Natural killer cell (primary cell): ENCODE measurements around the gene STN1. TPM values are rescaled to one million over a fixed set of nuclear protein-coding genes. Genes with fewer than 3 reads are reported as not detected.

Experiments used
- ATAC-seq, 3 donors: fragments of 150-1000 bp in 2 of 3; fragments of 200-7000 bp in 1 of 3; cut with Tn5 transposase; 1 replicate in 1 of 3; 2 replicates in 2 of 3; pipeline ENCODE4 v1.10.0; 2021; ENCODE audit warnings: mild to moderate bottlenecking in 2 of 3, moderate library complexity in 2 of 3
- DNase-seq, 2 donors: peaks; one replicate each; pipeline versions ENCODE4 v3.0.0 to v3.0.0-alpha.2; 2013 to 2021; ENCODE audit warnings: mixed read lengths in 1 of 2
- H3K27ac ChIP-seq: one replicate; pipeline ENCODE4 v1.5.1; 2013; ENCODE audit warnings: mild to moderate bottlenecking, low read length
- H3K27me3 ChIP-seq: one replicate; pipeline ENCODE4 v1.6.1; 2013; ENCODE audit warnings: low read length; ENCODE audit not compliant: control insufficient read depth, insufficient read depth
- H3K36me3 ChIP-seq: one replicate; pipeline ENCODE4 v1.6.1; 2013; ENCODE audit warnings: low read length; ENCODE audit not compliant: control insufficient read depth, insufficient read depth
- H3K4me1 ChIP-seq: one replicate; pipeline ENCODE4 v1.6.1; 2013; ENCODE audit warnings: low read length; ENCODE audit not compliant: control insufficient read depth, insufficient read depth
- H3K4me3 ChIP-seq: one replicate; pipeline ENCODE4 v1.5.1; 2013; ENCODE audit warnings: low read length
- H3K9me3 ChIP-seq: one replicate; pipeline ENCODE4 v1.6.1; 2013; ENCODE audit warnings: low read length; ENCODE audit not compliant: control insufficient read depth, insufficient read depth
- H3K27ac Mint-ChIP-seq, 2 donors: one replicate each; pipeline ENCODE4 v1.8.0; 2022; ENCODE audit warnings: mild to moderate bottlenecking in 2 of 2, mixed read lengths in 2 of 2, moderate library complexity in 1 of 2
- H3K27me3 Mint-ChIP-seq, 2 donors: one replicate each; pipeline ENCODE4 v1.8.0; 2022; ENCODE audit warnings: low read depth in 2 of 2, mixed read lengths in 2 of 2
- H3K36me3 Mint-ChIP-seq: one replicate; pipeline ENCODE4 v1.8.0; 2022; ENCODE audit warnings: mixed read lengths
- H3K4me1 Mint-ChIP-seq, 2 donors: one replicate each; pipeline ENCODE4 v1.8.0; 2022; ENCODE audit warnings: mixed read lengths in 2 of 2
- H3K4me3 Mint-ChIP-seq: one replicate; pipeline ENCODE4 v1.8.0; 2022; ENCODE audit warnings: mild to moderate bottlenecking, moderate library complexity, mixed read lengths
- H3K9me3 Mint-ChIP-seq, 2 donors: one replicate each; pipeline ENCODE4 v1.8.0; 2022; ENCODE audit warnings: mixed read lengths in 2 of 2
- CTCF ChIP-seq: fragments of 200-600 bp; IDR thresholded peaks from one replicate; pipeline ENCODE4 v1.8.0; 2022; ENCODE audit warnings: antibody characterized with exemption
- WGBS: methylation state at CpG from one replicate; pipeline ENCODE4 v1.1.7; 2013; ENCODE audit warnings: missing lambda C conversion rate; ENCODE audit not compliant: insufficient coverage; 5-methylcytosine and 5-hydroxymethylcytosine counted together
- intact Hi-C: fragments of 100-400 bp; cut with micrococcal nuclease; formaldehyde crosslinking; loops from one replicate; pipeline ENCODE4 v1.14.2; 2022
- total RNA-seq, 4 donors: library from RNA; stranded (reverse); fragments of 120-200 nt in 1 of 4; gene quantifications; one replicate each; pipeline versions ENCODE4 v1.2.3 to v1.2.4, GENCODE V29; 2013 to 2022

STN1 gene
- total RNA-seq, 3 donors from 2014 or later (not counting 1 experiment from before 2014, with no cell fraction given), result 31.7 to 53.4 (median 34.0) TPM

- Histone ChIP-seq H3K4me3 (no peak overlapping the region), H3K36me3 (peaks cover 82% of the 10 kb centered on the region), H3K9me3 (no peaks in the 10 kb centered on the region), H3K27me3 (no peaks in the 10 kb centered on the region), H3K4me1 (no peaks in the 10 kb centered on the region), H3K27ac (peak overlapping the region; percentile 54)
- Mint-ChIP-seq H3K9me3 (no peaks in the 10 kb centered on the region), H3K4me3 (peak overlapping the region; percentile 60), H3K27me3 (no peaks in the 10 kb centered on the region), H3K4me1 (peaks cover 31 to 35% of the 10 kb centered on the region in 2 donors), H3K27ac (peak overlapping the region; percentile 89 to 94), H3K36me3 (peaks cover 42% of the 10 kb centered on the region)
- 22% methylated on average over 4 of the region's 4 CpGs for WGBS
- no peak for TF ChIP-seq CTCF
- DNase-seq (no peak), ATAC-seq (peak in 1 of 3 donors; percentile 57)
- intact Hi-C loops, result no loop called here
These were observed 23.5 kb downstream of the STN1 start for GRCh38 chr10:103894441-103894864.

GRCh38 chr10:103893817-103894216 lies 24.2 kb downstream of the STN1 start:
- H3K4me1 Mint-ChIP-seq, result peaks cover 35 to 36% of the 10 kb centered on the region in 2 donors
- intact Hi-C loops, result no loop called here
- H3K27ac ChIP-seq, result peak overlapping the region; percentile 8
- no peaks in the 10 kb centered on the region for H3K9me3 ChIP-seq
- H3K4me3 ChIP-seq, result no peak overlapping the region
- WGBS, result 56% methylated on average over 2 of the region's 2 CpGs
- no peaks in the 10 kb centered on the region for H3K4me1 ChIP-seq
- peaks cover 40% of the 10 kb centered on the region for H3K36me3 Mint-ChIP-seq
- no peaks in the 10 kb centered on the region for H3K27me3 ChIP-seq
- no peak for DNase-seq
- no peaks in the 10 kb centered on the region for H3K9me3 Mint-ChIP-seq
- H3K4me3 Mint-ChIP-seq, result no peak overlapping the region
- no peak for ATAC-seq
- H3K27me3 Mint-ChIP-seq, result no peaks in the 10 kb centered on the region
- H3K36me3 ChIP-seq, result peaks cover 80% of the 10 kb centered on the region
- no peak for TF ChIP-seq CTCF
- peak overlapping the region; percentile 89 to 94 for H3K27ac Mint-ChIP-seq

GRCh38 chr10:103892181-103892580 lies 25.8 kb downstream of the STN1 start:
- Mint-ChIP-seq H3K27ac (peak overlapping the region in 1 of 2 donors; percentile 57), H3K36me3 (peaks cover 25% of the 10 kb centered on the region), H3K9me3 (no peaks in the 10 kb centered on the region), H3K4me1 (peaks cover 39 to 43% of the 10 kb centered on the region in 2 donors), H3K27me3 (no peaks in the 10 kb centered on the region), H3K4me3 (no peak overlapping the region)
- ATAC-seq (no peak), DNase-seq (no peak)
- H3K4me1 ChIP-seq, result no peaks in the 10 kb centered on the region
- peaks cover 80% of the 10 kb centered on the region for H3K36me3 ChIP-seq
- WGBS, result 88% methylated on average over 3 of the region's 3 CpGs
- no peaks in the 10 kb centered on the region for H3K27me3 ChIP-seq
- no peak for TF ChIP-seq CTCF
- intact Hi-C loops, result no loop called here
- no peak overlapping the region for H3K27ac ChIP-seq
- H3K4me3 ChIP-seq, result no peak overlapping the region
- H3K9me3 ChIP-seq, result no peaks in the 10 kb centered on the region

GRCh38 chr10:103890688-103891087 lies 27.3 kb downstream of the STN1 start:
- DNase-seq (no peak), ATAC-seq (no peak)
- no peaks in the 10 kb centered on the region for H3K9me3 Mint-ChIP-seq
- H3K27me3 Mint-ChIP-seq, result no peaks in the 10 kb centered on the region
- 100% methylated on average over 2 of the region's 2 CpGs for whole genome bisulfite sequencing
- no peak for TF ChIP-seq CTCF
- Histone ChIP-seq H3K4me3 (no peak overlapping the region), H3K36me3 (peaks cover 75% of the 10 kb centered on the region), H3K27ac (no peak overlapping the region), H3K27me3 (no peaks in the 10 kb centered on the region), H3K9me3 (no peaks in the 10 kb centered on the region), H3K4me1 (no peaks in the 10 kb centered on the region)
- no peak overlapping the region for H3K4me3 Mint-ChIP-seq
- intact Hi-C loops, result no loop called here
- H3K27ac Mint-ChIP-seq, result peak overlapping the region in 1 of 2 donors; percentile 59
- H3K36me3 Mint-ChIP-seq, result peaks cover 17% of the 10 kb centered on the region
- peaks cover 32 to 36% of the 10 kb centered on the region in 2 donors for H3K4me1 Mint-ChIP-seq
